Measurements from ENCODE around the gene MRPL41.
A peak's percentile ranks its signal among the peaks of the same experiment; 100 is the strongest.
"Not testable (repeated sequence)": the region's sequence is repeated elsewhere in the genome, so short reads cannot be mapped to it uniquely, and the experiment has no call there.

The MRPL41 gene

DNA sequence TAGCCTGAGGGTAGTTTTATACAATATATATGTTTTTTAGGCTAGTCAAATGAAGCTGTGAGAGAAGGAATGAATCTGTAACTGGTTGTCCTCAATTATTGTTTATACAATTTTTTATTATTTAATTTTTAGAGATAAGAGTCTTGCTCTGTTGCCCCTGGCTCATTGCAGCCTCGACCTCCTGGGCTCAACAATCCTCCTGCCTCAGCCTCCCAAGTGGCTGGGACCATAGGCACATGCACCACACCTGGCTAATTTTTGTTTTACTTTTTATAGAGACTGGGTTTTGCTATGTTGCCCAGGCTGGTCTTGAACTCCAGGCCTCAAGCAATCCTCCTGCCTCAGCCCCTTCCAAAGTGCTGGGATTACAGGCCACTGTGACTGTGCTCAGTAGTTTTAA is 2.7 kb downstream of the MRPL41 start:
- DNase-seq = no peak

DNA sequence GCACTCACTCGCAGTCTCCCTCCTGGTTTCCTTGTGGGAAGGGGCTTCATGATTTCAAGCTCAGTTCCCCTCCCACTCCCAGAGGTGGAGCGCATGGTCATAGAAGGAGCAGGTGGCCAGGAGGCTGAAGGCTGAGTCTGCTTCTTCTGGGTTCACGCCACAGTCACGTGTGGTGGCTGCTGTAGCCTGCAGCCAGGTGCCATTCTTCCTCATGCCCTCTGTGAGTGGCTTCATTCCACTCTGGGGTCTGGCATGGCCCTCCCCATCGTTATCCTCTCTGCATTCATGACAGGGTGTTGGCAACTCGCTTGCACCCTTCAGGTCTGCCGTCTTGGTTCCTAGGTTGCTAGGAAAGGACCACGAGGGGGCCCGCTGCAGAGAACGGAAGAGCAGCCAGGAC is 3.5 kb downstream of the MRPL41 start:
- peak; percentile 20 for DNase-seq

DNA sequence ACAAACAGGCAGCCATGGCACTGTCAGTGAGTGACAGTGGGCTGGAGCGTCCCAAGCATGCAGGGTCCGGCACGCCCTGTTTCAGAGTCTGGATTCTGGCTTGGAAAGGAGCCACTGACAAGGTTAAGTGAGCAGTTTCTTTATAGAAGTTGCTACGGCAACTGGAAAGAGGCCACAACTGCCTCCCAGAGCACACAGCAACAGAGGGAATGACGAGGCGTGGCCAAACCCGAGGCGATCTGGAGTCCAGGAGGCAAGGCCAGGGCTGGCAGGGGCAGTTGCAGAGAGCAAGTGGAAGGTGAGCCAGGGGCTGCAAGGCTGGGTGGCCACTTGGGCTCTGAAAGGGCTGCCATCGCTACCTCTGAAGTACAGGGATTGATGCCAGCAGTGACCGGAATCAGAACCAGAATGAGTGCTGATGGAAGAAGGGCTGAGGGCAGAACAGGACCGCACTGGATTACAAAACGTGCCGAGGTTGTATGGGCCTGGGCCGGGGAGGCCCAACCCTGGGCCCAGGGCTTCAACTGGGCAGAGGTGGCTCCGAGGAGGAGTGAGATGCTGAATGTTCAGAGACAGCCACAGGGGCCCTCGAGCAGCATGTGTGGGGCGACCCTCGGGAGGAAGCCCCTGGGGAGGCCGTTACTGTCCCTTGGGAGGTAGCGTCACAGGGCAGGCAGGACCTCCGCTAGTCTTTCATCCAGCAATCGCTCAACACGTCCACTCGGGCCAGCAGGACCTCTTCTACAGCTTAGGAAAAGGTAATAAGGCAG is 4.6 kb downstream of the MRPL41 start:
- DNase-seq = peak; percentile 20

DNA sequence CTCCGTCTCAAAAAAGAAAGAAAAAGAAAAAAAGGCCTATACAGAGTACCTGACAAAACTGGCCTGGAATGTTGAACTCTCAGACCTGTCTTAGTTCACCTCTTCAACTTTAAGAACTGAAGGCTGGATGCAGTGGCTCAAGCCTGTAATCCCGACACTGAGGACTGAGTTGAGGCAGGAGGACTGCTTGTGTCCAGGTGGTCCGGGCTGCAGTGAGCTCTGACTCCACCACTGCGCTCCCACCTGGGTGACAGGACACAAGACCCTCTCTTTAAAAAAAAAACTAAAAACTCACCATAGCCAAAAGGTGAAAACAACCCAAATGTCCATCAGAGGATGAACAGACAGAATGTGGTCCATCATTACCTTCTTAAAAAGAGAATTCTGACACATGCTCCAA is 6.4 kb downstream of the MRPL41 start:
- DNase-seq = peak; percentile 9

DNA sequence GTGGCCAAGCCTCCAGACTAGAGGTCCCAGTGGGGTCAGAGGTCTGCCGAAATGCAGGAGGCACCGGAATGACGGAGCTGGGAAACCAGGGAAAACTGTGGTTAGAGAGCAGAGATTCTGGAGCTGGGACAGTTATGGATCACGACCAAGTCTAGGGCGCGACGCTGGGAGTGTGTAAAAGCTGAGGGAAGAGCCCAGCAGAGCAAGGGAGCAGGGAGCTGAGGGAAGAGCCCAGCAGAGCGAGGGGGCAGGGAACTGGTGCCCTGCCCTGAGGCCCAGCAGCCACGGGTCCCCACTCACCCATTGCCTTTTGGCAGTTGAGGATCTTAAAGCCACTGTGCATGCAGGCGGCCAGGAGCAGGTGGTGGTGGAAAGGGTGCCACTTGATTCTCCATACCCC is 12.5 kb downstream of the MRPL41 start:
- peak; percentile 19 for DNase-seq

DNA sequence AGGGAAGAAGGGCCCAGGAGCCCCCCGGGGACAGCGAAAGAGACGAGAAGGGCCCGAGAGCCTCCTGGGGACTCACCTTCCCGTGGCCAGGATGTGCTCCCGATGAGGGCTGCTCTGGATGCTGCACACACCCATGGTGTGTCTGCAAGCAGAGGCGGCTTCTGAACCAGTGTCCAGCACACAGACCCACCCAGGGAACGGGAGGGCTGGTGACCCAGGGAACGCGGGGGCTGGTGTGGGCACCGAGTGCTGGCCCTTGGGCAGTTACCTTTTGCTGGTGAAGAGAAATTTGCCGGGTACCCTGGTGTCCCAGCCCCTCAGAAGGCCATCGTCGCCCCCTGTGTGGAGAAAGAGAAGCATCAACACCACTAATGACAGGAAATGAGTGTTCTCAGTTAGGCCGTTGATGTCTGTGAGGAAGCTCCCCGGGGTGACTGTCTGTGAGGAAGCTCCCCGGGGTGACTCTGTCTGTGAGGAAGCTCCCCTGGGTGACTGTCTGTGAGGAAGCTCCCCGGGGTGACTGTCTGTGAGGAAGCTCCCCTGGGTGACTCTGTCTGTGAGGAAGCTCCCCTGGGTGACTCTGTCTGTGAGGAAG is 13.2 kb downstream of the MRPL41 start:
- peak; percentile 18 for DNase-seq

DNA sequence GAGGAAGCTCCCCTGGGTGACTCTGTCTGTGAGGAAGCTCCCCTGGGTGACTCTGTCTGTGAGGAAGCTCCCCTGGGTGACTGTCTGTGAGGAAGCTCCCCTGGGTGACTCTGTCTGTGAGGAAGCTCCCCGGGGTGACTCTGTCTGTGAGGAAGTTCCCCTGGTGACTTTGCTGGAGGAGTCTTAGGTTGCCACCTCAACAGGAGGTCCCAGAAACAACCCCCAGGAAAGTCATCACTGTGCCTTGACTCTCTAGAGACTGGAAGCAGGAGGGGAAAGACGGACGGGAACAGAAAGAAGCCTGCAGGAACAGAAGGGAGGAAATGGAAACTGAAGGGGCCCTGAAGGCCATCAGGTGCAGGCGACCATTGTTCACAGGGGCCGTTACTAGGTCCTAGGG is 16.8 kb downstream of the MRPL41 start:
- DNase-seq = not testable (repeated sequence)

DNA sequence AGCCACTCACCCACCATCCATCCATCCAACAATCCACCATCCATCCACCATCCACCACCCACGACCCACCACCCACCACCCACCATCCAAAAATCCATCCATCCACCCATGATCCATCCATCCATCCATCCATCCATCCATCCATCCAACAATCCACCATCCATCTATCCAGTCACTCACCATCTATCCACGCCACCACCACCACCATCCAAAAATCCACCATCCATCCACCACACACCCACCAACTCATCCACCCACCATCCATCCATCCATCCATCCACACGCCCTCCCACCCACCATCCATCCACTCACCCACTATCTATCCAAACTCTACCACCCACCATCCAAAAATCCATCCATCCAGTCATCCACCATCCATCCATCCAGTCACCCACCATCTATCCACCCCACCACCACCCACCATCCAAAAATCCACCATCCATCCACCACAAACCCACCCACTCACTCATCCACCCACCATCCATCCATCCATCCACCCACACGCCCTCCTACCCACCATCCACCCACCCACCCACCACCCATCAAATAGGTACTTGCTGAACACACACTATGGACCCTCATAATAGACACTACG is 18.0 kb downstream of the MRPL41 start:
- no peak for DNase-seq

DNA sequence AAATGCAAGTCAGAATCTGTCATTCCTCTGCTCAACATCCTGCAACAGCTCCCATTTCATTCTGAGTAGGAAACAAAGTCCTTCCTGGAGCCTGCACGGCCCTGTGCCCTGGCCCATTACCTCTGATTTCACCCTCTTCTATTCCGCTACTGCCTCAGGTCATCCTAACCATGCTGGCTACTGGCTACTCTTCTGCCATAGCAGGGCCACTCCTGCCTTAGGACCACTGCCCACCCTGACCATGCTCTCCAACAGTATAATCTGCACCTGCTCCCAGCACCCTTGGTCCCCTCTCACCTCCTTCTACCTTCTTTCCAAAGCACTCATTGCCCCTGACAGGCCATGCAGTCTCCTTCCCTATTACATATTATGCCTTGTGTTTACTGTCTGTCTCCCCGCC is 18.9 kb downstream of the MRPL41 start:
- no peak for DNase-seq

DNA sequence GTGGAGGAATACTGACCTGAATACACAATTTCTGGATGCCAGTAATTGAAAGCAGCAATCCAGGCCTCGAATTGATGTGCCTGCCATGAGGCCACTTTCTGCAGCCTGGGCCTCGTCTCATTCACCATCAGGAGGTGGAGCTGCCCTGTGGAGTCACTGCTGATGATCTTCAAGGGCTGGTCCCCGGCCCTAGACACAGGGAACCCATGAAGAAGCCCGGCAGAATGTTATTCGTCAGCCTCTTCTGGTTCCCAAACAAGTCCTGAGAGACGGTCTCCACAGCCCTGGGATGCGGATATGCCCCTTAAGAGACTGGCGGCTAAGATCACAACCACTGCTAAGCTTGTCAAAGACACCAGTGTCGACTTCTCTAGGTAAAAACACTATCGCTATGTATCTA is 22.5 kb downstream of the MRPL41 start:
- no peak for DNase-seq

DNA sequence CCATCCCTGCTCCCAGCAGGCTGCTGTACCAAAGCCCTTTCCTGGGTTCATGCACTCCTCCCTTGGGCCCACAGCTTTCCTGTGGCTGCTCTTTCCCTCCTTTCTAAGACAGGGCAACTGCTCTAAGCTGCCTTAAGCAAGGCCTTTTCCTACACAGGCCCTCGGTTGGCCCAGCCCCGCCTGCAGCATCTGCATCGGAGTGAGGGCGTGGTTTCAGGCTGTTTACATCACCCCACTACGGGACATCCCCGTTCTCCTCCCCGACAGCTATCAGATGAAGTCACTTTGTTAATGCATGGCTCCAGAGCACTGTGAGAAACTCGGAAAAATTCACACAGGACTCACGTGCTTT is 23.7 kb downstream of the MRPL41 start:
- no peak for DNase-seq

DNA sequence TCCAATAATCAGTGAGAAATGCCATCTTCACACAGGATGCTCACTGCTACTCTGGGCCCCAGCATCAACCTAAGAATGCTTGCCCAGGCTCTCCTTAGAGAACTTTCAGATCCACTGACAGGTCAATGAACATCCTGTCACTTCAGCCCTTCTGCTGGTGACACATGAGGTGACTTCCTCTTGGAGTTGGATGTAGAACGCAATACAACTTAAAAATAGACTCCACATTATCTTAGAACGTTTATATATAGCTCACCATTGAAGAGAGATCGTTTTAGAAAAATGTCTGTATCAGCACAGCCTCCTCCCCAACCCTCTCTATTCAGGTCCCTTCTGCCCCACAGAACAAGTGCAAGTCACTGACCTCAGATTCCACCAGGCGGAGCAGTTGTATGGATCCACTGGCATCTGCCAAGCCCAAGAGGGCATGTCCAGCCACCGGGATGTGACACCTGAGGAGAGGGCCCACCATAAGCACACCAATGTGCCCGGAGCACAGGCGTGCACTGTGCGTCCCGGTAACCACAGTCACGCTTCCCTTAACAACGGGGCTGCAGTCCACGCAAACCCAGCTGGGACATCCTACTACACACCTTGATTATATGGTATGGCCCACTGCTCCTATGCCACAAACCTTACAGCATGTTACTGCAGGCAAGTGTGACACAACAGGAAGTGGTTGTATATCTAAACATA is 24.2 kb downstream of the MRPL41 start:
- DNase-seq = no peak

DNA sequence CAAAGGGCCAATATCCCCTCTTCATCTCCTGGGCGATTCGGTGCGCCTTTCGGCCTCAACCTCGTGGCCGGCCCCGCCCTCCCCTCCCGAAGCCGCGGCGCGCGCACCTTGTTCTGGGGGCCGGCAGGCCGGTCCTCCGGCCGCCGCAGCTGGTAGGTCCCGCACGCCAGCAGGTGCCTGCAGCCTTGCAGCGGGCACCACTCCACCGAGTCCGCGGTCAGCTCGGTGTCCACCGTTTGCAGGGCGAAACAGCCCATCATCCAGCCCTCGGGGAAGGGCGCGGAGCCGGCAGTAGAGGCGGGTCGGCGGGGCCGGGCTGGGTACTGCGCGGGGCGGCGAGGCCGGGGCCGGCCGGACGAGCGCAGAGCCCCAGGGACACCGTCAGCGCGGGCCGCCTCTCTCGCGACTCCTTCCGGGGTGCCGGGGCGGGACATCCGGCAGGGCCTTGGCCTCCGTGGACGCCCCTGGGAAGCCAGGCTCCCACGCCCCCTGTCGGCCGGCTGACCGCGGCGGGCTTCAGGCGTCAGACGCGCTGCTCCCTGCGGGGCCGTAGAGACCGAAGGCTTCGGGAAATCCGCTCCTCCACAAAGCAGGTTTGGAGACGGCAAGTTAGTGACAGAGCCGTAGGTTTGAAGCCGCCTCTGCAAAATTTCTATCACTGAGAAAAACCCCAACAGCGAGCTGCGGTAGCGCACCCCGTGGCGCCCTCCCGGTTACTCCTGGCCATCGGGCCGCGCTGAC is 27.0 kb downstream of the MRPL41 start, which contains the start of gene DPH7:
TSS of gene DPH7 (minus strand) at position 408 of the 741 bp plus-strand sequence. CDS start at position 260, 148 bp downstream.
- peak; percentile 94 for DNase-seq

DNA sequence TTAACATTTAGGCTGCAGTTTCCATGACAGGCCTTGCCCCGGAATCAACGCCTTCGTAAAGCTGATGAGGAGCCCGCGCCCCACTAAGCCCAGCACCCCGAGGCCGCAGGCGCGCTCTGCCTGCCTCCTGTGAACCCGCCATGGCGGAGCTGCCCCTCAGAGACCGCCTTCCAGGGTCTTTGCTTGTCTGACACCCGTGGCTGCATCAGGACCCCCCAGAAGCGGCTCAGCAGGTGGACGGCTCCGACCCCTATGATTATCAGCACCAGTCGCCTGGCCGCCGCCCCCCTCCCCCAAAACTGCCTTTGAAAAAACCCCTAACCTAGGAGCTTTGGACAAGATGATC is 27.6 kb downstream of the MRPL41 start:
- DNase-seq = peak; percentile 48

DNA sequence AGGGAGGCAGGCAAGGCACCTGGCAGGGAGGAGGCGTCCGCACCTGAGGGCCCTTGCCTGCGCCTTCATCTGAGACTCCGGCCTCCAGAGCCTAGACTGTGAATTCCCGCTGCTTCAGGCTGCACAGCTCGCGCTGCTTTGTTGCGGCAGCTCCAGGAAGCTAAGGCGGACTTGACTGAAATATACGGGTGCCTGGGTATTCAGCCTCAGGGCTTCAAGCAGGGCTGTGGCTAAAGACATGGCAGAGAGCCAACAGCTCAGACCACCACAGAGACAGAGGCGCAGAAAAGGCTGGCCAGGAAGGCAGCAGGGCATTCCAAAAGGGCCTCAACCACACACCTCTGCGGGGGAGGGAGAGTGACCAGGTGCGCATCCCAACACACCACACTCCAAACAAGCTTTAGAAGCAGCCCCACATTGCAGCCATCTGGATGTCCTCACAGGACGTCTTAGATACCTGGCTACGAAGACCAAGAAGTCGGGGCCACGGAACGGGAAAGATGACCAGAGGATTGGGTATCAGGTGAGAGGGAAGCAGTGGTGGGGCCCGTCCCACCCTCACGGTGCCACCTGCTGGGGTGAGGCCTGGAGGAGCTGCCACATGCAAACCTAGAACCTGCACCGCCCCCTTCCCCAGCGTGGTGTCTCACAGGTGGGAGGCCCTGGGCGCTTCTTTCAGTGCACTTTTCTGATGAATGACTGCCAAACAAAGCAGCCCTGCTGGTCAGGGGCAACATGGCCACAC is 28.7 kb downstream of the MRPL41 start:
- DNase-seq = no peak

DNA sequence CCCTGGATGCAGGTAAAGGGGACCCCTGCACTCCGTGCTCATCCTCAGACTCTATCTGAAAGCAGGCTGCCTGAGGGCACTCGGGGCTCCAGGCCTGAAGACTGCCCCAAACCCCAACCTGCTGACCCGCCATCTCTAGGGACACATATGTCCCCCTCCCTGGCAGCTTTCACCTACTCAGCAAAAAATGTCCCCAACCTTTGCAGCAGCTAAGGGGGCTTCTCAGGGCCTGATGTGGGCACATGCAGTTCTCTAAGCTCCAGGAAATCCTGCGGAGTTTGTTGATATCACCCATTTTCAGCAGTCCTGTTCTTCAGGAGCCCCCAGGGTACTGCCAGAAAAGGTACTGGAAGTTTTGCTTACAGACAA is 29.3 kb downstream of the MRPL41 start:
- DNase-seq = no peak

DNA sequence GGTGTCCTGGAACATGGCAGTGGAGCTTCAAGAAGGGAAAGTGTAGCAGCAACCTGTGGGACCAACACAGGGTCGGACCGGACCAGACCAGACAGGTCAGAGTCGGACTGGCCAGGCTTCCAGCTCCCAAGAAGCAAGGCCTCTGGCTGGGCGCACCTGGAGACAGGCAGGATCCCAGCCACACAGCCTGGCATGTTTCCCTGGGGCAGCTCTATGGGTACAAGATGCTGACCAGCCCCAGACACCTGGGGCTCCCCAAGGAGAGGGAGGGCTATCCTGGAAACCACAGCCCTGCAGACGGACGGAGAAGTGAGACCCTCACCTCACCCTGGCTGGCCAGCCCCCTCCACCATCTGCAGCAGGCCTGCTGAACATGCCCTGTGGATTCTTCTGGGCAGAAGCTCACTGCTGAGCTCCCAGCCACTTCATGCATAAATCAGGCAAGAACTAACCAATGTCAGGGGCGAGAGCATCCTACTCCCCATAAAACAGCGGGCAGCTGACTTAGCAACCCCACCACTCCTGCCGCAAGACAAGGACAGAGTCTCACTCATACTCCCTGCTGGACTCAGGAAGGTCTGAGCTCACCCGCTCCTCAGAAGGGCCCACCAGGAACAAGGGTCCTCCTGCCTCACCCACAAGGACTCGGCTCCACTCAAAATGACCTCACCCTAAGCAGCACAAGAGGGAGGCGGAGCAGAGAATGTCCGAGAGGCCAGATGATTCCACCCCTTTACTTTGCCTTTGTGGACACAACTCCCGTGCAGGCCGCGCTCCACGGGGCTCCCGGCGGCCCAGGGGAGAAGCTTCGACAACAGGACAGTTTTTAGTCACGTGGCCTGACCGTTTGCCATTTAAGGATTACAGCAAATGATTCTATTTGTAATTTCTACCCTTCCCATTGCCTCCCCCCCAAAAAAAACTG is 29.9 kb downstream of the MRPL41 start:
- DNase-seq = no peak

DNA sequence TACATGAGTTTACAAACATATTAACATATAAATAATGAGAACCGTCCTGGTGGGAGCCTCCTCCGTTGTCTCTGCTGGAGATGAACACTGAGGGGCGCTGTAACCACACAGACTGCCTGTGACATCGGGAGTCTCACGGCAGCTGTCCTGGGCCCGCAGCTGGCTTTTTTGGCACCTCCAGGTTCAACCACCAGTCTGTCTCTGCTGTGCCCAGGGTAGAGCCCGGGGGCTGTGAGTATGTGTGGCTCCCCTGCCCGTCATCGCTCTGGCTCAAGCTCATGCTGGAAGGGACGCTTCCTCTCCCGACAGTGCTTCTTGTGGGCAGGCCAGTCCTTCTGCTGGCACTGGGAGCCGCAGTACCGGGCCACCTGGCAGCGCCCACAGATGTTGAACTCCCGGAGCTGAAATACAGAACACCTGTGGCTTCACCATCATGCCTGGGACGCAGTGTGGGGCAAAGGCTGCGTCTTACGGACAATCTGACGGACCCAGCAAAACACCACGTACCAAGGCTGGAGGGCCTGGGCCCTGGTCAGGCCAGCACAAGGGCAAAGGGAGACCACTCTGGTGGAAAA is 30.7 kb downstream of the MRPL41 start:
- DNase-seq = no peak

DNA sequence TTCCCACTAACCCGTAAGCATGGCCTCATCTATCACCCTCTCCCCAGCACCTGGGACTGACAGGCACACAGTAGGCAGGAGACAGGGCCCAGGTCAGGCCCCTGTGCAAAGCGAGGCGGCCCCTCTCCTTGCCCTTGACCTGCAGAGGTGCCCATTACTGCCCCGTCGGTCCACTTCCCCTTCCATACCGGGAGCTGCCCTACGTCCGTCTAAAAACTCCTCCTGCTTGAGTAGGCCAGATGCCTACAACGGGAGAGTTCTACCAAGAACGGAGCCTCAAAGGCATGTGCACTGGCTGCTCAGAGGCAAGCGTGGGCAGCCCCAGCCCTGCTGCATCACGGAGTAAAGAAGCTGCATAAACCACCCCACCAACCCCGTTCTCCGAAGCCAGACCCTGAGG is 31.7 kb downstream of the MRPL41 start:
- DNase-seq = no peak

DNA sequence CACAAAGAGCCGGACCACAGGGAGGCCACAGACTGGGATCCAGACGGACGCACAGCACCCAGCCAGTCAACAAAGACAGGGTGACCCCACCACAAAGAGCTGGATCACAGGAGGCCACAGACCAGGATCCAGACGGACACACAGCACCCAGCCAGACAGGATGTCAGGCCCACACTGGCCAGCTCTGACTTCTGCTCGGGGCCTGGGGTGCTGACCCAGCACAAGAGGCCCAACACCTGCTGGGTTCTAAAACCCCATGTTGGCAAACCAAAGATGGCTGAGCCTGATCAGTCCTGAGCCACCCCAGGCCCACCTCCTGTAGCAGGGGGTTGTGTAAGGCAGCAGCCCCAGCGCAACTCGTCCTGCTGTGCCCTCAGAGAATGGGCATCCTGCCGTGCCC is 32.3 kb downstream of the MRPL41 start:
- no peak for DNase-seq

DNA sequence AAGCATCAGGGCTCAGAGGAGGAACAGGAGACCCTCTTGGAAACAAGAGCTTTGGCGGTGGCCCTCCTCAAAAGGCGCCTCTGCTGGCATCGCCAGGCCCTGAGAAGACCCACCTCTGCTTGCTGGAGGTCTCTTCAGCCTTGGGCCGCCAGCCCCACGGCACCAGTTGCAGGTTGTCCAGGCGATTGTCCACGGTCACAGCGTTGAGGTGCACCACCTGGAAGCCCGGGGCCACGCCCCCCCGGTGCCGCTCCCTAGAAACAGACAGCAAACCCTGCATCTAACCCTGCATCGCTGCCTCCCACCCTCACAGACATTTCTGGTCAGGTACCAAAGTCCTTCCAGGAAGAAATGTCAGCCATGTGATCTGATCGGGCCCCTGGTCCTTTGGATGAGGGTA is 35.2 kb downstream of the MRPL41 start:
- no peak for DNase-seq
